Left ventricle myocardium inferior (tissue), 1 donor: ENCODE measurements around the gene VAPB. TPM values are rescaled to one million over a fixed set of nuclear protein-coding genes. Genes with fewer than 3 reads are reported as not detected.

Source experiments
- DNase-seq: peaks from one replicate; pipeline ENCODE4 v3.0.0-alpha.2; 2020
- H3K27ac ChIP-seq: fragments of 200-600 bp; replicated peaks from 2 replicates; pipeline ENCODE4 v1.8.0; 2021
- H3K27me3 ChIP-seq: fragments of 200-600 bp; 2 replicates; pipeline ENCODE4 v1.8.0; 2021; ENCODE audit warnings: low read depth
- H3K36me3 ChIP-seq: fragments of 200-600 bp; 2 replicates; pipeline ENCODE4 v1.8.0; 2021
- H3K4me1 ChIP-seq: fragments of 200-600 bp; 2 replicates; pipeline ENCODE4 v1.8.0; 2021
- H3K4me3 ChIP-seq: fragments of 200-600 bp; 2 replicates; pipeline ENCODE4 v1.8.0; 2021; ENCODE audit warnings: mild to moderate bottlenecking, moderate library complexity
- H3K9me3 ChIP-seq: fragments of 200-600 bp; replicated peaks from 2 replicates; pipeline ENCODE4 v1.8.0; 2021
- CTCF ChIP-seq: fragments of 200-600 bp; IDR thresholded peaks from 2 replicates; pipeline ENCODE4 v1.8.0; 2021; ENCODE audit warnings: antibody characterized with exemption, mild to moderate bottlenecking, borderline replicate concordance
- intact Hi-C: fragments of 100-400 bp; cut with micrococcal nuclease; formaldehyde crosslinking; loops from one replicate; pipeline ENCODE4 v1.11.0; 2022
- total RNA-seq: library from RNA; stranded (reverse); fragmentation: NEBNext Ultra II Directional; extraction: Animal tissue kit (Norgen Biotek cat#: 25700); gene quantifications from one replicate; pipeline ENCODE4 v1.2.1, GENCODE V29; 2021
- donor health status: DM: no; HTN: yes; CAD: no; lungs with severe emphysema.

The VAPB gene
- total RNA-seq, 1 donor from 2014 or later = 72.6 TPM

- Histone ChIP-seq H3K4me3 (no peak overlapping the region), H3K36me3 (no peaks in the 10 kb centered on the region), H3K9me3 (peaks cover 6% of the 10 kb centered on the region), H3K4me1 (no peaks in the 10 kb centered on the region), H3K27me3 (no peaks in the 10 kb centered on the region), H3K27ac (no peak overlapping the region)
- intact Hi-C loops = loop anchor here (10.0 kb wide), 1 partner anchor 214 kb away; no protein-coding TSS in a partner anchor
- no peak for TF ChIP-seq CTCF
- DNase-seq = no peak
These were observed 70.2 kb downstream of the VAPB start for GRCh38 chr20:58459058-58459750.

GRCh38 chr20:58461104-58461503 is 72.1 kb downstream of the VAPB start:
- H3K4me3 ChIP-seq = no peak overlapping the region
- no peak for TF ChIP-seq CTCF
- intact Hi-C loops = no loop called here
- H3K4me1 ChIP-seq = peaks cover 5% of the 10 kb centered on the region
- H3K27ac ChIP-seq = no peak overlapping the region
- H3K9me3 ChIP-seq = no peaks in the 10 kb centered on the region
- DNase-seq = no peak
- peaks cover 3% of the 10 kb centered on the region for H3K27me3 ChIP-seq
- no peaks in the 10 kb centered on the region for H3K36me3 ChIP-seq

GRCh38 chr20:58461899-58462298 is 72.9 kb downstream of the VAPB start:
- H3K27ac ChIP-seq = no peak overlapping the region
- intact Hi-C loops = no loop called here
- H3K36me3 ChIP-seq = no peaks in the 10 kb centered on the region

GRCh38 chr20:58463256-58463655 is 74.2 kb downstream of the VAPB start:
- Histone ChIP-seq H3K36me3 (no peaks in the 10 kb centered on the region), H3K27ac (no peak overlapping the region), H3K4me3 (no peak overlapping the region), H3K27me3 (peaks cover 18% of the 10 kb centered on the region), H3K4me1 (peaks cover 5% of the 10 kb centered on the region), H3K9me3 (no peaks in the 10 kb centered on the region)
- intact Hi-C loops = no loop called here
- no peak for TF ChIP-seq CTCF
- no peak for DNase-seq

More at GRCh38 chr20:58461899-58462298, 72.9 kb downstream of the VAPB start:
- H3K4me3 ChIP-seq = no peak overlapping the region
- TF ChIP-seq CTCF = no peak
- peaks cover 5% of the 10 kb centered on the region for H3K4me1 ChIP-seq
- H3K9me3 ChIP-seq = no peaks in the 10 kb centered on the region
- H3K27me3 ChIP-seq = peaks cover 11% of the 10 kb centered on the region
- no peak for DNase-seq

- no peak overlapping the region for H3K27ac ChIP-seq
- intact Hi-C loops = no loop called here
- no peak for DNase-seq
- H3K36me3 ChIP-seq = no peaks in the 10 kb centered on the region
- H3K4me1 ChIP-seq = peaks cover 5% of the 10 kb centered on the region
- TF ChIP-seq CTCF = no peak
- H3K27me3 ChIP-seq = peaks cover 18% of the 10 kb centered on the region
- H3K4me3 ChIP-seq = no peak overlapping the region
- no peaks in the 10 kb centered on the region for H3K9me3 ChIP-seq
These were observed 75.8 kb downstream of the VAPB start for GRCh38 chr20:58464838-58465237.
